ENCODE measurements around the gene PRG2. TPM values are rescaled to one million over a fixed set of nuclear protein-coding genes. Genes with fewer than 3 reads are reported as not detected.

The PRG2 gene
- total and polyA plus RNA-seq, 2 experiments from 2014 or later: not detected

GRCh38 chr11:57392763-57393105, 2.3 kb upstream of the PRG2 start:
- H3K4me1 ChIP-seq (ENCODE audit: insufficient read depth): no peaks in the 10 kb centered on the region
- H3K9me3 ChIP-seq (ENCODE audit: low read depth): no peaks in the 10 kb centered on the region
- no peaks in the 10 kb centered on the region for H4K20me1 ChIP-seq (ENCODE audit: insufficient read depth, poor library complexity, severe bottlenecking)
- H3K9me2 ChIP-seq (replicated peaks; ENCODE audit: insufficient read depth): no peaks in the 10 kb centered on the region
- no peak overlapping the region for H3K4me3 ChIP-seq
- H3K79me2 ChIP-seq: no peaks in the 10 kb centered on the region
- no peak overlapping the region for H2AFZ ChIP-seq
- WGBS (ENCODE audit: low lambda C conversion rate, missing lambda C conversion rate): 88% methylated on average over 4 of the region's 4 CpGs
- H3K27me3 ChIP-seq: peaks cover 11% of the 10 kb centered on the region
- no peak overlapping the region for H3K4me2 ChIP-seq
- no peak for TF ChIP-seq EZH2phosphoT487 (IDR thresholded peaks at IDR 0.05; ENCODE audit: low read depth, severe bottlenecking, unreplicated experiment)
- TF ChIP-seq, protein P1, sequence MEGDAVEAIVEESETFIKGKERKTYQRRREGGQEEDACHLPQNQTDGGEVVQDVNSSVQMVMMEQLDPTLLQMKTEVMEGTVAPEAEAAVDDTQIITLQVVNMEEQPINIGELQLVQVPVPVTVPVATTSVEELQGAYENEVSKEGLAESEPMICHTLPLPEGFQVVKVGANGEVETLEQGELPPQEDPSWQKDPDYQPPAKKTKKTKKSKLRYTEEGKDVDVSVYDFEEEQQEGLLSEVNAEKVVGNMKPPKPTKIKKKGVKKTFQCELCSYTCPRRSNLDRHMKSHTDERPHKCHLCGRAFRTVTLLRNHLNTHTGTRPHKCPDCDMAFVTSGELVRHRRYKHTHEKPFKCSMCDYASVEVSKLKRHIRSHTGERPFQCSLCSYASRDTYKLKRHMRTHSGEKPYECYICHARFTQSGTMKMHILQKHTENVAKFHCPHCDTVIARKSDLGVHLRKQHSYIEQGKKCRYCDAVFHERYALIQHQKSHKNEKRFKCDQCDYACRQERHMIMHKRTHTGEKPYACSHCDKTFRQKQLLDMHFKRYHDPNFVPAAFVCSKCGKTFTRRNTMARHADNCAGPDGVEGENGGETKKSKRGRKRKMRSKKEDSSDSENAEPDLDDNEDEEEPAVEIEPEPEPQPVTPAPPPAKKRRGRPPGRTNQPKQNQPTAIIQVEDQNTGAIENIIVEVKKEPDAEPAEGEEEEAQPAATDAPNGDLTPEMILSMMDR (IDR thresholded peaks at IDR 0.05; ENCODE audit: poor library complexity): no peak
- no peak for TF ChIP-seq EZH2 (IDR thresholded peaks at IDR 0.05; ENCODE audit: borderline replicate concordance)
- H3K27ac ChIP-seq: no peak overlapping the region
- H3K36me3 ChIP-seq (replicated peaks; ENCODE audit: insufficient read depth, low read depth): no peaks in the 10 kb centered on the region
- no peak for DNase-seq (ENCODE audit: low spot score)

DNA sequence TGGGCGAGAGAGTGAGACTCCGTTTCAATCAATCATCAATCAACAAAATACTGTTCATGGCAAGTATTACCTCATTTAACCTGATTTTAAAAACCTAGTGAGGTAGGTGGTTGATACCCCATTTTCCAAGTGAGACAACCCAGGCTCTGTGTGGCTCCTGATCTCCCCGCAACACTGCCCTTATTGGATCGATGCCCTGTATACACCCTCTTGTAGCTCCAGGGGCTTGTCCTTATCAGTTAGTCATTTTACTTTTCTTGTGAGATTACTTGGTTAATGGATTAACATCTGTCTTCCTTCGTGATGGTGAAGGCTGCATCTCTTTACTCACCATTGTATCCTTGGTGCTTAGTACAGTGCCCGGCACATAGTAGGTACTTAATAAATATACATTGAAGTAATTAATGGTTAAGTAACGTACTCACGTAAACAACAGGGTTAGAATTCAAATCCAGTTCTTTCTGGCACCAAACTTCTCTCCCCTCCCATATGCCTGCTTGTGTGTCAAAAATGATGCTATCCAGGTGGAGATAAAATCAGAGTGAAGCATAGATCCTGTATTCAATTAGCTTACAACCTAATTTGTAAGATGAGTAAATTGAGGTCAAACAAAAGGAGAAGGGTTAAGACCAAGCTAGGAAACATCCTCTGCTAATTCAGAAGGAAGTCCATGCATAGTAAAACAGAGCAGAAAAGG, 1.8 kb upstream of the PRG2 start:
- H3K27me3 ChIP-seq: peaks cover 11% of the 10 kb centered on the region
- no peaks in the 10 kb centered on the region for H3K4me1 ChIP-seq (ENCODE audit: insufficient read depth)
- WGBS (ENCODE audit: low lambda C conversion rate, missing lambda C conversion rate): 79% methylated on average over 8 of the region's 8 CpGs
- DNase-seq (ENCODE audit: low spot score): no peak
- no peak overlapping the region for H2AFZ ChIP-seq
- no peaks in the 10 kb centered on the region for H3K79me2 ChIP-seq
- H3K27ac ChIP-seq: no peak overlapping the region
- H3K36me3 ChIP-seq (replicated peaks; ENCODE audit: insufficient read depth, low read depth): no peaks in the 10 kb centered on the region
- H3K4me2 ChIP-seq: no peak overlapping the region
- H4K20me1 ChIP-seq (ENCODE audit: insufficient read depth, poor library complexity, severe bottlenecking): no peaks in the 10 kb centered on the region
- TF ChIP-seq EZH2phosphoT487 (IDR thresholded peaks at IDR 0.05; ENCODE audit: low read depth, severe bottlenecking, unreplicated experiment): no peak
- no peak for TF ChIP-seq EZH2 (IDR thresholded peaks at IDR 0.05; ENCODE audit: borderline replicate concordance)
- TF ChIP-seq, protein P1 (IDR thresholded peaks at IDR 0.05; ENCODE audit: poor library complexity): no peak
- H3K4me3 ChIP-seq: no peak overlapping the region
- no peaks in the 10 kb centered on the region for H3K9me2 ChIP-seq (replicated peaks; ENCODE audit: insufficient read depth)
- no peaks in the 10 kb centered on the region for H3K9me3 ChIP-seq (ENCODE audit: low read depth)

GRCh38 chr11:57391539-57391938, 1.1 kb upstream of the PRG2 start:
- DNase-seq (ENCODE audit: low spot score): no peak
- Histone ChIP-seq H3K4me1 (ENCODE audit: insufficient read depth) (no peaks in the 10 kb centered on the region), H3K4me3 (no peak overlapping the region), H3K9me3 (ENCODE audit: low read depth) (no peaks in the 10 kb centered on the region), H3K27me3 (peaks cover 11% of the 10 kb centered on the region), H3K36me3 (replicated peaks; ENCODE audit: insufficient read depth, low read depth) (no peaks in the 10 kb centered on the region), H3K27ac (no peak overlapping the region), H3K79me2 (no peaks in the 10 kb centered on the region), H2AFZ (no peak overlapping the region), H3K4me2 (no peak overlapping the region), H4K20me1 (ENCODE audit: insufficient read depth, poor library complexity, severe bottlenecking) (no peaks in the 10 kb centered on the region), H3K9me2 (replicated peaks; ENCODE audit: insufficient read depth) (no peaks in the 10 kb centered on the region)
- 70% methylated on average over 2 of the region's 2 CpGs for WGBS (ENCODE audit: low lambda C conversion rate, missing lambda C conversion rate)
- TF ChIP-seq EZH2phosphoT487 (IDR thresholded peaks at IDR 0.05; ENCODE audit: low read depth, severe bottlenecking, unreplicated experiment) (no peak), EZH2 (IDR thresholded peaks at IDR 0.05; ENCODE audit: borderline replicate concordance) (no peak)
- TF ChIP-seq, protein P1 (IDR thresholded peaks at IDR 0.05; ENCODE audit: poor library complexity): no peak
